ENCODE data around the gene GBP2.
A peak's percentile ranks its signal among the peaks of the same experiment; 100 is the strongest.
"Not testable (repeated sequence)": the region's sequence is repeated elsewhere in the genome, so short reads cannot be mapped to it uniquely, and the experiment has no call there.

GBP2 gene

GRCh38 chr1:89126602-89127565 is 970 bp upstream of the GBP2 start:
- DNase-seq (ENCODE audit: low read depth), result peak; percentile 36

DNA sequence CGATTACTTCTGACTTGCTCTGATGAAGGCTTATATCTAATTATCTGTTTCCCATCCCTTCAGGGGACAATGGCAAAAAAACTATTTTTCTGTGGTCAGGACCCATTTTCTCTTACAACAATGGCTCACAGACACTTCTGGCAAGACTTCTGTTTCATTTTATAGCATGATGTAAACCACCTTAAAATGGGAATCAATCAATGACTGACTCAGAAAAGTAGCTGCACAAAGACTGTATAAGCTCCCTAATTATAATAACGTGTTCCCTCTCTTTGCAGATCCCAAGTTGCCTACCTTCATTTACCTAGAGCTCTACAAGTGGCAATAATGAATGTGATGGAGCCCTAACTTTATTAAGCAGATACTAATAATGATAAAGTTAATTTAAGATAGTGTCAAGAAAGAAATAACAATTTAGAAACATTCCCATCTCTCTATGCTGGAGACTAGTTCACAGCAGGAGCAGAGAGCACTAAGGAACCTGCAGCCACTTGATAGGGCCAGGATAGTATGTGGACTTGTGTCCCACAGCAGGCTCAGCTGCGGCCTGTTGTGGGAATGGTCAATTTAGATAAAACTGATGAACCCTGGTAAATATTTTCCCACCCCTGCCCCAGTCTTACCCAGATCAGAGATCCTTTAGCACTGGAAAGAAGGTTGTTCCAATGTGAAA is 538 bp downstream of the GBP2 start:
- peak; percentile 10 for DNase-seq (ENCODE audit: low read depth)

GRCh38 chr1:89121641-89122040 is 4.3 kb downstream of the GBP2 start:
- DNase-seq (ENCODE audit: low read depth), result no peak

DNA sequence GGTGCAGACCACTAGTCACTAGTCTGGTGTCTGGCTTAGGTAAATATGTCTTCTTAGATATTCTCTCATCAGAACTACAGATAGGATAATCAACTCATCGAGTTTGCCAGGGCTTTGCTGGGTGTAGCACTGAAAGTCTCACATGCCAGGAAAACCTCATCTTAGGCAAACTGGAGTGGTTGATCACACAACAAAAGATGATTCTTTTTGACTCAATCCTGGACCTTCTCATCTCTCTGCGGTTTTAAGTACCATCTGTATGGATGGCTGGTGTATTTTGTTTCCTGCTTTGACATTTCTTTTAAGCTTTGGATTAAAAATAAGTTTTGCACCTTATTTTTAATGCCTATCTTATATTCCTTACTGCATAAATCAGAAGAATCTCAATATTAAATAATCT is 11.3 kb downstream of the GBP2 start:
- no peak for DNase-seq (ENCODE audit: low read depth)

DNA sequence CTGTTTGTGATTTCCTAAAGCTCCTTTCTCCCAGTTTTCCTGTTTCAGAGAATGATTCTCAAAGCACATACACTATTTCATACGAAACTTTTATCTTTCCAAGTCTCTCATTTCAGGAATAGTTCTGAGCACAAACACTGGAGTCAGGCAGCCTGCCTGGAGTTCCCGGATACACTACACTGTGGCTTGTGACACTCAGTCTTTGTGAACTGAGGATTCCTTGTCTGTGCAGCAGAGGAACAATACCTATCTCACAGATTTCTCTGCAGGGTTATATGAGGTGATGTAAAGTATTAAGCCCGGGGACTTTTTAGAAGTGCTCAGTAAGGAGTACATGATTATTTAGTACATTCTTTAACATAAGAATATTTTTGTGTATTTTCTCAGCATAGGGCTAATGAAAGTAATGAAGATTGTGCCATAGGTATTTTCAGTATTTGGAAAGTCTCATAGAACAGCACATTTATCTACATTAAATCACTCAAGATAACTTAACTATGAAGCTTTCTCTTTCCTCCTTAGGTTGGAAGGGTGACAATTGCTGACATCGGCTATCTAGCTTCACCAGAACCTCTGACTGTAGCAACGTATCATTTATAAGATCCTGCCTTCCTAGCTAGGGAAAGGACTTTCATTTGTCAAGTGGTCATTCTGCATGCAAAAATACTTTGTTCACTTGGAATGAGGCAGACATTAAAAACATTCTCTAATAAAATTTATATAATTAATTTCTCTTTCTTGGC is 12.9 kb downstream of the GBP2 start:
- peak; percentile 1 for DNase-seq (ENCODE audit: low read depth)

DNA sequence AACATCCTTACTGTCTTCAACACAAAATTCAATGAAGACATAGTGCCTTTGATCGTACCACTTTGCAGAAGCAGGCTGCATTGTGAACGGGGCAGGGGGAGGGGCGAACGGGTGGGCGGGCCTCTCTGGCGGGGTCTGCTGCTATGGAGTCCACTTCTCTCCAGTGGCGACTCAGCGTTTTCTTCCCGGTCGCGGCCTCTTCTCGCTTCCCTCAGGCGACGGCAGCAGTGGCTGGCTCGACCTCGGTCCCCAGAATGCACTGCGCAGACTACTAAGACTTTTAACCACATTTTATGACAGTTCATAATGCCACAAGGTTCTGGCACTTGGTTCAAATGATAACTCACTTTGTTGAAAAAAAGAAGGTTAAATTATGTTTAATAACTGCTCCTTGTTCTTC is 21.2 kb downstream of the GBP2 start:
- DNase-seq (ENCODE audit: low read depth), result no peak

GRCh38 chr1:89104147-89104546 is 21.8 kb downstream of the GBP2 start:
- DNase-seq (ENCODE audit: low read depth), result peak; percentile 12

DNA sequence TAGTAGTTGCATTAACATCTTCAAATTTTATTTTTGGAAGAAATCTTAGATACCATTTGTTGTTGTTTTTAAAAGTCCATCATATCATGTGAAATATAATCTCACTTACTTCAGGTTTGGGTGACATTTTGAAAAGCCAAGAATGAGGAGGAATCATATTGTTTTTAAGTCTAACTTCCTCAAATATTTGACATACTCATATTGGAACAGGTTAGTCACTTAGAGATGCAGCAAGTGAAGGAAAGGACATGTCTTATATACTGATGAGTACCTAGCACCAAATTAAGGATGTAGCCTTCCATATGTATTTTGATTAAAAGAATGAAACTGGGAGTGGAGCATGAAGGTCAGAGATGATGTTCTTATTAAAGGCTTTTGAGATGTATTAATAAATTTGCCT is 23.9 kb downstream of the GBP2 start:
- no peak for DNase-seq (ENCODE audit: low read depth)

DNA sequence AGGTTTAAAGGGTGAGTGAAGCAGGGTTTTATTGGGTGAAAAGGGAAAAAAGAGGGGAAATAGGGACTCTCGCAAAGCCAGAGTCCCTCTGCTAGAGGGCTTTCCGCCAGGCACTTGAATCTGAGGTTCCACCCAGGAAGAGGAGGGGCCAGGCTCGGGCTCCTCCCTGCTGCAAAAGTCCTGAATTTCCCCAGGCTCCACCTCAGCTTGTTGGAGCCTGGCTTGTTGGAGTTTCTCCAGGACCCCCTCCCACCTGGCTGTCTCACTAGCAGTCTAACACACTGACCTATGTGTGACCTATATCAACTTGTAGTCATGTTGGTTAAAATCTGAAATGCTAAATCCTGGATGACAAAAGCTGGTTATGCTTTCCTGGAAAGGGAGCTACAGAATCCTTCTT is 25.5 kb downstream of the GBP2 start:
- no peak for DNase-seq (ENCODE audit: low read depth)

GRCh38 chr1:89098857-89099256 is 27.1 kb downstream of the GBP2 start:
- no peak for DNase-seq (ENCODE audit: low read depth)

DNA sequence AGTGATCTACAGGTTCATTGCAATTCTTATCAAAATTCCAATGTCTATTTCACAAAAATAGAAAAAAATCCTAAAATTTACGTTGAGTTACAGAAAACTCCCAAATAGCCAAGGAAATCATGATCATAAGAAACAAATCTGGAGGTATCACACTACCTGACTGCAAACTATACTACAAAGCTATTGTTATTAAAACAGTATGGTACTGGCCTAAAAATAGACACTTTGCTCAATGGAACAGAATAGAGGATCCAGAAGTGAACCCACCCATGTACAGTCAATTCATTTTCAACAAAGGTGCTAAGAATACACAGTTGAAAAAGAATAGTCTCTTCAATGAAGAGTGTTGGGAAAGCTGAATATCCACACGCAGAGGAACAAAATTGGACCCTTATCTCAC is 30.2 kb downstream of the GBP2 start:
- no peak for DNase-seq (ENCODE audit: low read depth)

GRCh38 chr1:89089962-89090361 is 36.0 kb downstream of the GBP2 start:
- DNase-seq (ENCODE audit: low read depth), result no peak

GRCh38 chr1:89088572-89088971 is 37.3 kb downstream of the GBP2 start:
- DNase-seq (ENCODE audit: low read depth), result no peak

- no peak for DNase-seq (ENCODE audit: low read depth)
Observed at GRCh38 chr1:89087241-89087640, 38.7 kb downstream of the GBP2 start.

- peak; percentile 63 for DNase-seq (ENCODE audit: low read depth)
Observed at GRCh38 chr1:89085781-89086180, 40.1 kb downstream of the GBP2 start.

GRCh38 chr1:89081005-89081404 is 44.9 kb downstream of the GBP2 start:
- DNase-seq (ENCODE audit: low read depth), result no peak

DNA sequence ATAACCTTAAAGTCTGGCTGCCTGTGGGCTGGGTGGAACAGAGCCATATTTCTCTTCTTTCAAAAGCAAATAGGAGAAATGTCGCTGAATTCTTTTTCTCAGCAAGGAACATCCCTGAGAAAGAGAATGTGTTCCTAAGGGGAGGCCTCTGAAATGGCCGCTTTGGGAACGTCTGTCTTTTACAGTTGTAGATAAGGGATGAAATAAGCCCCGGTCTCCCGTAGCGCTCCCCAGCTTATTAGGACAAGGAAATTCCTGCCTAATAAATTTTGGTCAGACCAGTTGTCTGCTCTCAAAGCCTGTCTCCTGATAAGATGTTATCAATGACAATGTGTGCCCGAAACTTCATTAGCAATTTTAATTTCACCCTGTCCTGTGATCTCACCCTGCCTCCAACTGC is 45.8 kb downstream of the GBP2 start:
- DNase-seq (ENCODE audit: low read depth), result not testable (repeated sequence)

DNA sequence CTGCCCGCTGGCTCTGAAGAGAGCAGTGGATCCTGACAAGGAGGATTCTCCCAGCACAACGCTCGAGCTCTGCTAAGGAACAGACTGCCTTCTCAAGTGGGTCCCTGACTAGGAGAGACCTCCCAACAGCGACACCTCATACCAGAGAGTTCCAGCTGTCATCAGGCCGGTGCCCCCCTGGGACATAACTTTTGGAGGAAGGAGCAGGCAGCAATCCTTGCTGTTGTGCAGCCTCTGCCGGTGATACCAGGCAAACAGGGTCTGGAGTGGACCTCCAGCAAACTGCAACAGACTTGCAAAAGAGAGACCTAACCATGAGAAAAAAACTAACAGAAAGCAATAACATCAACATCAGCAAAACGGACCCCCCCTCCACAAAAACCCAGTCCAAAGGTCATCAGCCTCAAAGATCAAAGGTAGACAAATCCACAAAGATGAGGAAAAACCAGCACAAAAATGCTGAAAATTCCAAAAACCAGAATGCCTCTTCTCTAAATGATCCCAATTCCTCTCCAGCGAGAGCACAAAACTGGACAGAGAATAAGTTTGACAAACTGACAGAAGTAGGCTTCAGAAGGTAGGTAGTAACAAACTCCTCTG is 53.3 kb downstream of the GBP2 start:
- DNase-seq (ENCODE audit: low read depth), result not testable (repeated sequence)

GRCh38 chr1:89070509-89070908 is 55.4 kb downstream of the GBP2 start:
- no peak for DNase-seq (ENCODE audit: low read depth)

DNA sequence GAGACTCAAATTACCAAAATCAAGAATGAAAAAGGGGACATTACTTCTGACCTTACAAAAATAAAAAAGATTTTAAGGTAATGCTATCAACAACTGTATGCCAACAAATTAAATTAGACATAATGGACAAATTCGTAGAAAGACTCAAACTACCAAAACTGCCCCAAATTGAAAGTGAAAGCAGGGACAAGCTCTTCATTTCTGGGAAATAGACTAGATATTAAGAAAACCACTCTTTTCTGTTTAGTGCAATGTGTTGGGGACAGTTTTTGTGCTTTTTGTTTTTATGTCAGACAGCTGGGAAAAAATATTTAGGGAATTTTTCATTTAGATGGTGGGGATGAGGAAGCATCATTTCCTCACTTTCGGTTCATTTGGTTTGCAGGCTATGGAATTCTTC is 56.0 kb downstream of the GBP2 start:
- no peak for DNase-seq (ENCODE audit: low read depth)

GRCh38 chr1:89068291-89068690 is 57.6 kb downstream of the GBP2 start:
- DNase-seq (ENCODE audit: low read depth), result peak; percentile 36

Measured in amniotic epithelial cell (primary cell).